Gastrocnemius medialis (tissue), 4 donors: ENCODE results near the gene RNF26. TPM values are rescaled to one million over a fixed set of nuclear protein-coding genes. Genes with fewer than 3 reads are reported as not detected.
A peak's percentile ranks its signal among the peaks of the same experiment; 100 is the strongest.

ENCODE experiments used
- ATAC-seq, 2 donors: fragments of 150-250 bp; one replicate each; pipeline ENCODE4 v1.9.1; 2016
- DNase-seq, 2 donors: peaks; one replicate each; pipeline ENCODE4 v3.0.0-alpha.2; 2019
- H3K27ac ChIP-seq, 4 donors: fragments of 200-600 bp; sonication (generic); 1 replicate in 1 of 4; 2 replicates in 3 of 4; pipeline ENCODE4 v1.5.1; 2016 to 2018; ENCODE audit warnings: mild to moderate bottlenecking in 2 of 4, moderate library complexity in 1 of 4
- H3K27me3 ChIP-seq, 3 donors: fragments of 200-600 bp; sonication (generic) in 2 of 3; 1 replicate in 1 of 3; 2 replicates in 2 of 3; pipeline versions ENCODE4 v1.5.1 to v1.6.0; 2016 to 2019; ENCODE audit warnings: mild to moderate bottlenecking in 1 of 3, moderate library complexity in 1 of 3
- H3K36me3 ChIP-seq, 2 donors: fragments of 200-600 bp; sonication (generic) in 1 of 2; one replicate each; pipeline ENCODE4 v1.5.1; 2017 to 2018
- H3K4me1 ChIP-seq, 2 donors: fragments of 200-600 bp; sonication (generic) in 1 of 2; one replicate each; pipeline ENCODE4 v1.5.1; 2016 to 2017; ENCODE audit warnings: mild to moderate bottlenecking in 2 of 2
- H3K4me3 ChIP-seq, 4 donors: fragments of 200-600 bp; sonication (generic) in 3 of 4; 1 replicate in 1 of 4; 2 replicates in 3 of 4; pipeline ENCODE4 v1.5.1; 2016 to 2019; ENCODE audit warnings: mild to moderate bottlenecking in 2 of 4
- H3K9me3 ChIP-seq, 3 donors: fragments of 200-600 bp; sonication (generic) in 2 of 3; 1 replicate in 1 of 3; 2 replicates in 2 of 3; pipeline ENCODE4 v1.5.1; 2016 to 2019
- POLR2A ChIP-seq, 2 donors: fragments of 450-650 bp; IDR thresholded peaks; one replicate each; pipeline ENCODE4 v1.6.1; 2017; ENCODE audit warnings: antibody characterized with exemption in 2 of 2, mild to moderate bottlenecking in 2 of 2, moderate library complexity in 2 of 2
- in situ Hi-C, 4 donors: fragments of 200-750 bp; cut with MboI; loops; one replicate each; pipeline versions ENCODE4 v1.15.0 to v1.8.0; 2017; ENCODE audit warnings: low sequenced_read_pairs in 4 of 4
- intact Hi-C: fragments of 100-400 bp; cut with DNase I; formaldehyde crosslinking; loops from one replicate; pipeline ENCODE4 v1.15.1; 2023; ENCODE audit warnings: low total_unique reads
- total RNA-seq, 4 donors: library from RNA; depleted of rRNA; stranded (reverse); fragments of >200 nt; gene quantifications; one replicate each; pipeline versions ENCODE4 v1.1.0 to v1.2.3, GENCODE V29; 2016
- TF ChIP-seq, protein P1 (sequence below), 5 experiments: fragments of 450-650 bp in 3 of 5; fragments of 200-600 bp in 2 of 5; sonication (generic) in 2 of 5; IDR thresholded peaks in 4 of 5; conservative IDR thresholded peaks in 1 of 5; 1 replicate in 4 of 5; 2 replicates in 1 of 5; pipeline ENCODE4 v1.5.1; 2016 to 2019; ENCODE audit warnings: antibody characterized with exemption in 5 of 5, mild to moderate bottlenecking in 3 of 5, moderate library complexity in 3 of 5

The RNF26 gene
- total RNA-seq, 4 donors from 2014 or later, result 3.8 to 5.1 (median 4.7) TPM

GRCh38 chr11:119316729-119317591 is 17.4 kb upstream of the RNF26 start, which contains the start of gene MCAM:
Gene MCAM (minus strand): TSS chr11:119317130. CDS start chr11:119317101, 29 bp downstream.
- Histone ChIP-seq H3K4me1 (peaks cover 38 to 40% of the 10 kb centered on the region in 2 donors), H3K27me3 (peaks cover 0 to 10% (median 3%) of the 10 kb centered on the region in 3 donors), H3K36me3 (no peaks in the 10 kb centered on the region), H3K9me3 (no peaks in the 10 kb centered on the region), H3K4me3 (peak within 1 kb of the TSS; percentile 60 to 79 (median 69)), H3K27ac (peak within 1 kb of the TSS; percentile 81 to 85 (median 85))
- DNase-seq (no peak), ATAC-seq (peak; percentile 4 to 11)
- in situ Hi-C loops, result no loop called here
- intact Hi-C loops, result loop anchor here (5.0 kb wide), 1 partner anchor 170 kb away; the partner anchor contains the start of gene ABCG4
- peak in 1 of 2 donors; percentile 43 for TF ChIP-seq POLR2A (IDR thresholded peaks at IDR 0.05)
- TF ChIP-seq, protein P1, sequence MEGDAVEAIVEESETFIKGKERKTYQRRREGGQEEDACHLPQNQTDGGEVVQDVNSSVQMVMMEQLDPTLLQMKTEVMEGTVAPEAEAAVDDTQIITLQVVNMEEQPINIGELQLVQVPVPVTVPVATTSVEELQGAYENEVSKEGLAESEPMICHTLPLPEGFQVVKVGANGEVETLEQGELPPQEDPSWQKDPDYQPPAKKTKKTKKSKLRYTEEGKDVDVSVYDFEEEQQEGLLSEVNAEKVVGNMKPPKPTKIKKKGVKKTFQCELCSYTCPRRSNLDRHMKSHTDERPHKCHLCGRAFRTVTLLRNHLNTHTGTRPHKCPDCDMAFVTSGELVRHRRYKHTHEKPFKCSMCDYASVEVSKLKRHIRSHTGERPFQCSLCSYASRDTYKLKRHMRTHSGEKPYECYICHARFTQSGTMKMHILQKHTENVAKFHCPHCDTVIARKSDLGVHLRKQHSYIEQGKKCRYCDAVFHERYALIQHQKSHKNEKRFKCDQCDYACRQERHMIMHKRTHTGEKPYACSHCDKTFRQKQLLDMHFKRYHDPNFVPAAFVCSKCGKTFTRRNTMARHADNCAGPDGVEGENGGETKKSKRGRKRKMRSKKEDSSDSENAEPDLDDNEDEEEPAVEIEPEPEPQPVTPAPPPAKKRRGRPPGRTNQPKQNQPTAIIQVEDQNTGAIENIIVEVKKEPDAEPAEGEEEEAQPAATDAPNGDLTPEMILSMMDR (IDR thresholded peaks at IDR 0.05 in 4 of 5, conservative IDR thresholded peaks at IDR 0.05 in 1 of 5), result no peak

- DNase-seq (no peak), ATAC-seq (no peak)
- Histone ChIP-seq H3K27ac (peak overlapping the region; percentile 68 to 85 (median 85)), H3K36me3 (no peaks in the 10 kb centered on the region), H3K27me3 (peaks cover 0 to 10% (median 3%) of the 10 kb centered on the region in 3 donors), H3K4me3 (peak overlapping the region; percentile 50 to 70 (median 64)), H3K9me3 (no peaks in the 10 kb centered on the region), H3K4me1 (peaks cover 38 to 43% of the 10 kb centered on the region in 2 donors)
- peak; percentile 28 to 33 for TF ChIP-seq POLR2A (IDR thresholded peaks at IDR 0.05)
- TF ChIP-seq, protein P1 (IDR thresholded peaks at IDR 0.05 in 4 of 5, conservative IDR thresholded peaks at IDR 0.05 in 1 of 5), result no peak
- in situ Hi-C loops (no loop called here), intact Hi-C loops (loop anchor here (5.0 kb wide), 1 partner anchor 170 kb away; the partner anchor contains the start of gene ABCG4)
Measured at GRCh38 chr11:119317592-119318239, 16.6 kb upstream of the RNF26 start.

GRCh38 chr11:119318240-119319135 is 15.8 kb upstream of the RNF26 start:
- Histone ChIP-seq H3K4me3 (no peak overlapping the region), H3K9me3 (no peaks in the 10 kb centered on the region), H3K27ac (peak overlapping the region; percentile 68 to 85 (median 85)), H3K27me3 (peaks cover 0 to 10% (median 3%) of the 10 kb centered on the region in 3 donors), H3K36me3 (no peaks in the 10 kb centered on the region), H3K4me1 (peaks cover 38 to 43% of the 10 kb centered on the region in 2 donors)
- peak; percentile 25 to 41 for TF ChIP-seq POLR2A (IDR thresholded peaks at IDR 0.05)
- TF ChIP-seq, protein P1 (IDR thresholded peaks at IDR 0.05 in 4 of 5, conservative IDR thresholded peaks at IDR 0.05 in 1 of 5), result no peak
- ATAC-seq (peak; percentile 13 to 20), DNase-seq (no peak)
- intact Hi-C loops, result loop anchor here (5.0 kb wide), 1 partner anchor 171 kb away; the partner anchor contains the start of gene ABCG4
- in situ Hi-C loops, result no loop called here

GRCh38 chr11:119319136-119319699 is 15.1 kb upstream of the RNF26 start:
- intact Hi-C loops, result loop anchor here (5.0 kb wide), 1 partner anchor 172 kb away; the partner anchor contains the start of gene ABCG4
- no peaks in the 10 kb centered on the region for H3K36me3 ChIP-seq

More at GRCh38 chr11:119319136-119319699, 15.1 kb upstream of the RNF26 start:
- TF ChIP-seq, protein P1 (IDR thresholded peaks at IDR 0.05 in 4 of 5, conservative IDR thresholded peaks at IDR 0.05 in 1 of 5), result no peak
- no peak for TF ChIP-seq POLR2A (IDR thresholded peaks at IDR 0.05)
- peaks cover 38 to 43% of the 10 kb centered on the region in 2 donors for H3K4me1 ChIP-seq
- H3K27me3 ChIP-seq, result peaks cover 0 to 10% (median 3%) of the 10 kb centered on the region in 3 donors
- peak overlapping the region in 2 of 4 donors; percentile 11 to 41 for H3K4me3 ChIP-seq
- no peaks in the 10 kb centered on the region for H3K9me3 ChIP-seq
- no peak for DNase-seq
- in situ Hi-C loops, result no loop called here
- peak overlapping the region; percentile 68 to 85 (median 85) for H3K27ac ChIP-seq
- no peak for ATAC-seq
